Thyroid gland (tissue), 4 donors: ENCODE measurements around the gene LRRC74B.
"Not testable (repeated sequence)": the region's sequence is repeated elsewhere in the genome, so short reads cannot be mapped to it uniquely, and the experiment has no call there.

ENCODE experiments used
- CTCF ChIP-seq, 6 experiments: fragments of 200-600 bp in 3 of 6; fragments of 450-650 bp in 3 of 6; sonication (generic) in 3 of 6; IDR thresholded peaks; one replicate each; pipeline ENCODE4 v1.5.1; 2016 to 2019; ENCODE audit warnings: antibody characterized with exemption in 6 of 6, mild to moderate bottlenecking in 2 of 6, inconsistent platforms in 1 of 6, moderate library complexity in 1 of 6
- POLR2A ChIP-seq, 2 donors: fragments of 450-650 bp; IDR thresholded peaks; one replicate each; pipeline ENCODE4 v1.6.1; 2017; ENCODE audit warnings: antibody characterized with exemption in 2 of 2, mild to moderate bottlenecking in 2 of 2, moderate library complexity in 1 of 2

GRCh38 chr22:21039158-21039557, 6.6 kb upstream of the LRRC74B start:
- not testable (repeated sequence) for TF ChIP-seq CTCF, POLR2A (IDR thresholded peaks at IDR 0.05)
